GM21423 (cell line): ENCODE data around the gene LLGL2.
"Not testable (repeated sequence)": the region's sequence is repeated elsewhere in the genome, so short reads cannot be mapped to it uniquely, and the experiment has no call there.

Experiments
- ATAC-seq: cut with Tn5 transposase; IDR thresholded peaks from one replicate; pipeline ENCODE4 v1.9.1; 2021; ENCODE audit warnings: mild to moderate bottlenecking, moderate library complexity; ENCODE audit not compliant: unreplicated experiment

Gene LLGL2

DNA sequence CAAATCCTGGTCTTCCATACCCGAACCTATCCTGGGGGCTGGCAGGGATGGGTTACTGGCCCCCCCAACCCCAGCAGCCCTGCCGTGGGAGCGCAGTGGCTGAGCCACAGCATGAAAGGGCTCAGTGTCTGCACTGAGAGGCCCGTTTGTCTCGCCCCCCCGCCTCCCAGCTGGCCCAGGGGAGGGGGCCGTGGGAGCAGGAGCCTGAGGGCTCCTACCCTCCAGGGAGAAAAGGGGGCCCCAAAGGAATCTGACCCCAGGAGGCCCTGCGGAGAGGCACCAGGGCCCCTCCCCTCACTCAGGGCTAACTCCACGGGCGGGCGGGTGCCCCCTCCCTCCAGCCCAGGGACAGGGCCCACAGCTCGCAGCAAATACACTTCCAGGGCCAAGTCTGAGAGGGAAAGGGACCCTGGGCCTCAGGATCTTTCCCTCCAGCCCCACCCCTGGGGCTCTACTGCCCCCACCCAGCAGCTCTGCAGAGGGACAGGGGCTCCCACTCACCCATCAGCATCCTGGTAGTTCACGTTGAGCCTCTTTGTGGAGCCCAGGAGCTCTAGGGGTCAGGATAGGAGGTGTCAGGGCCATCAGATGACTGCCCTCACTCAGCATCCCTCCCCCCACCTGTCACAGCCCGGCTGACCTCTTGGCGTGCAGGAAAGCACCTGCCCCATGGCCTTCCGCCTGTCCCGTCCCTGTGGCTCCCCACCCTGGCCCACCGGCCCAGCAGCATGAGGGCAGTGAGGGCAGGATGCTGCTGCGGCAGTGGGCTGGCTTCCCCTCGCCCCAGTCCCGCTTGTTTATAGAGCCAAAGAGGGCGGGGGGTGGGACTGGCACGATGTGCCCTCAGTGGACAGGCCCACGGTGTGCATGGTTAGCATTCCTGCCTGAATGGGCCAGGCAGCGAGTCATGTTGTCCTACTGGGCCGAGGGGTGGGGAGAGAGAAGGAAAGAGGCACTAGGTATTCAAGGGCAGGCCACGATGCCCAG is 17.5 kb upstream of the LLGL2 start:
- ATAC-seq: no peak

DNA sequence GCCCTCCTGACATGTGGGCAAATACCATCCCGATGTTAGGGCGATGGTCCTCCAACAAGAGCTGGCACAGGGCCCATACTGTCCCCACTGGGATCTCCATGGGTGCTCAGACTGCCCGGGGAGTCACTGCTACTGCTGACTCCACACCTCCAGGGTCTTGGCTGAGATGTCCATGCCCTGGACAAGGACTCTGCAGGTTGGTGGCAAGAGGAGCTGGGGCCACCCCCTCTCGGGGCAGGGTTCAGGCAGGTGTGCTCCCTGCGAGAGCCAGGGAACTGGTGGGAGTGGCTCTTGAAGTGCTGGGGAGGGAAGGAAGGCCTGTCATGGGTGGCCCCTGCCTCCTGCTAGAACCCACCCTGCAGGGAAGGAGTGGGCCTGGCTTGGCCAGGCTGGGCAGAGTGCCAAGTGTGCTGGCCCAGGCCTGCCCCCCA is 16.6 kb upstream of the LLGL2 start:
- no peak for ATAC-seq

DNA sequence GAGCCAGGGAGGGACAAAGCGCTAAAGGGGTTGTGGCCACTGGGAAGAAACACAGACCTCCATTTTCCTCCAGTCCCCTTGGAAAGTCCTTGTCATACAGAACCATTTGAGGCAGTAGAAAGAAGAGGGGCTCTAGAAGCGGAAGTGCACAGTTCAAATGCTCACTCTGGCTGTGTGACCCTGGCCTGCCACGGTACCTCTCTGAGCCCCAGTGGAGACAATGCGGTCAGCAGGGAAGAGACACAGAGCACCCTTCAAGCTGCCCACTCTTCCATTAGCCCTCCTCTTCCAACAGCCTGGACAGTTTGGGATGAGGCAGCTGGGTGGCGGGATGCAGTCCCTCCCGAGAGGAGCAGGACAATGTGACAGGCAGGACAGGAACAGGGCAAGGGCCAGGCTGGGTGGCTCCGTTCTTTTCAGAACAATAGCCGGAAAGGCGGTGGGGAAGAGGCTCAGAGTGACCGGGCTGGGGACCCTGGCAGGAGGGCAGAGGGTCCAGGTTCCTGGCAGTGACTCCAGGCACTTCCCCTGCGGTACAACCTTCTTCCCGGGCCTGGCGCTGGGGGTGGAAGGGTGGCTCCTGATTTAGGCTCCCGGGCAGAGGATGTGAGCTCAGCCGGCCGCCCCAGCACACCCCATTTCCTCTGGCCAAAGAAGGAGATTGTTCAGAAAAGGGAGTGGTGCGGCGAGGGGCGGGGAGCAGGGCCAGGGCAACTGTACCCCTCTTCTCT is 15.8 kb upstream of the LLGL2 start:
- no peak for ATAC-seq

DNA sequence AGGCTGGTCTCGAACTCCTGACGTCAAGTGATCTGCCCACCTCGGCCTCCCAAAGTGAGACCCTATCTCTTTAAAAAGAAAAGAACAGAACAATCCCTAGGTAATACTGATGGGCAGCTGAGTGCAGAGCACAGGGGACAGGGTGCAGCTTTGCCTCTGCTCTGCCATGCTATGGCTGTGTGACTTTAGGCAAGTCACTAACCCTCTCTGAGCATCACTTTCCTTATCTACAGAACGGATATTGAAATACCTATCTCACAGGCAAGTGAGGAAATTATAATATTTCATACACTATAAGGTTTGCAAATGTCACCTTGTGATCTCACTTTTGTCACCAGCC is 14.3 kb upstream of the LLGL2 start:
- ATAC-seq: no peak

DNA sequence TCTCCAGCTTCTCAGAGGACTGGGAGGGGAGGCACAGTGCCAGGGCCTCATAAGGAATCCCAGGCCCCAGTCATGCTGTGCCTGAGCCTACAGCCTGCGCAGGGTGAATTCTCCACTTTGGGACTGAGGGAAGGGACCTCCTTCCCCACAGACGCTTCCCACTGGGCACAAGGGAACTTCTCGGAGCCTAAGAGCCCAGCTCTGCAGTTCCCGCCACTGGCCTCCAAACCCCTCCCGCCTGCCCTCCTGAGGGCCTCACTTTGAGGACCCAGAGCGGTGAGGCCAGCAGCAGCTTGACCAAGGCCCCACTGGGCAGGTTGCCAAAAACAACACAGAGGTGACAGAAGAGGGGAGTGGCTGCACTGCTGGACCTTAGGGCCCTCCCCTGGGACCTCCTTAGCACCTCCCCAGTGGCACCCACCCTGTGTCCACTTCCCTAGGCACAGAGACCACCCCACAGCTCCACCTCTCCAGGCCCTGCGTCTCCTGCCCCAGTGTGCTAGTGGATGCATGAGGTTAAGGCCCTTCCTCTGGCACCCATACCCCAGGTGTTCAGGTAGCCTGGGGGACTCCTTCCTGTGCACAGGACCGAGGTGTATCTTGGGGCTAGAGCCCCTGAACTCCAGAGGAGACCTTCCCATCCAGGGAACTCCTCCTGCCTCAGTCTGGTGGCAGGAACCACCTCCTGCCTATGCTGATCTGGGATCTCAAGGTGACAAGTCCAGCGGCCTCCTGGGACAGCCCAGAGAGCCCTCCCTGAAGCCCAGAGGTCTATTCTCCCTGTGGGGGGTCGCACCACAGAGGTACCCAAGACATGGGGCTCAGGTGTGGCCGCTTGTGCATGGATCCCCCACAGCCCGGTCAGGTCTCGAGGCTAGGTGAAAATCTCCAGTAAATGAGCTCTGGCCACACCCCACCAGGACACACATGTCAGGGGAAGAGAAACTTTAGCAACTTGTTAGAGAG is 13.6 kb upstream of the LLGL2 start:
- no peak for ATAC-seq

DNA sequence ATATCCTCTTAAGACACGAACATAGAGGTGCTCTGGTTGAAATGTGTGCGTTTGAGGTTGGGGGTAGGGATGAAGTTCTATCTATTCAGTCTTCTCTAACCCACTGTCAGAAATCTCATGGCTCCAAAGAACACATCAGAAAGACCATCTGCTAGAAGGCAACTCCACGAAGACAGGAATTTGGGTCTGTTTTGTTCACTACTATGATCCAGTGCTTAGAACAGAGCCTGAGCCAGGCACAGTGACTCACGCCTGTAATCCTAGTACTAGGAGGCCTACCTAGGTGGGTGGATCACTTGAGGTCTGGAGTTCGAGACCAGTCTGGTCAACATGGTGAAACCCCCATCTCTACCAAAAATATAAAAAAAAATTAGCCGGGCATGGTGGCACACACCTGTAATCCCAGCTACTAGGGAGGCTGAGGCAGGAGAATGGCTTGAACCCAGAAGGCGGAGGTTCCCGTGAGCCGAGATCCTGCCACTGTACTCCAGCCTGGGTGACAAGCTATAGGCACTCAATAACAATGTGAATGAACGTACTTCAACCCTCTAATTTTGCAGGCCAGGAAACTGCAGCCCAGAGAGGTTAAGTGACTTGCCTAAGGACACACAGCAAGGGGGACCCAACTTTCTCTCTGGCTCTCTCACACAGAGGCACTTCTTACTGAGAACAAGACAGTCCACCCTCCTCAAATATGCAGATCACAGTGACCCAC is 12.4 kb upstream of the LLGL2 start:
- ATAC-seq: no peak

DNA sequence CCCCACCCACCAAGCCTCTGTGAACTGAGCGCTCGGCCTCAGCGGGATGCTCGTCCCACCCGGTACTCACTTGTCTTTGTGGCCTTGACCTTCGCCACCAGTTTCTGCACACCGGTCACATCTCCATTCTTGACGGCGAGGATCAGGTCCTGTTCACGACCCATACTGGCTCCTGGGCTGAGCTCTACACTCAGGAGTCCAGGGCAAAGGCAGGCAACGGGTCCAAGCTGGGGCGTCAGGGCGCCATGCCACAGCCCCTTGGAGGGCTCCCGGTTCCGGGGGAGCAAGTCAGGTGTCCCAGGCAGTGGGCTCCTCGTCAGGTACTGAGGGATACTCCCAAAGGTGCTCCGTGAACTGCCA is 11.9 kb upstream of the LLGL2 start:
- no peak for ATAC-seq

DNA sequence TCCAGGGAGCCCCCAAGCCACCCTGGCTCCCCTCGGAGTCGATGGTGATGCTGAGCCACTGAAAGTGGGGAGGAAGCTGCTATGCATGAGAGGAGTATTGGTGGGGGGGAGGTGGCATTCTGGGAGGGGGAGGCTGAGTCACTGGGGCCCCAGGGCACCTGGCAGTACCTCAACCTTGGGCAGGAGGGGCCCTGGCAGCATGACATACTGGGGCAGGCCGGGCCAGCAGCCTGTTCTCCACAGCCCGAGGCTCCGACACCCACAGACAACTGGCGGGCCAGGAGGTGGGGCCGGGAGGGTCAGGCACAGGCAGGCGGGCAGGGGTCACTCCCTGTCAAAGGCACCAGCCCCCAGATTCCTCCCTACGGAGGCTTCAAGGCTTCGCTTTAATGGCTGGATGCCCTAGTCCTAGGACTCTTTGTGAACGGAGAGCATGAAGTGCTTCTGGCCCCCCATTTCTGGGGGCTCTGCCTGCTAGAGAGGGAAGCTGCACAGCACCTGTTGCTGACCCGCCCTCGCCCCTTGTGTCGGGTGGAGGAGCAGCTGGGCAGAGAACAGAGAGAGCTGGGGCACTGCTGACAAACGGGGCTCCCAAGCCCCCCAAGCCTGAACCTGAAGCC is 11.1 kb upstream of the LLGL2 start:
- ATAC-seq: no peak

DNA sequence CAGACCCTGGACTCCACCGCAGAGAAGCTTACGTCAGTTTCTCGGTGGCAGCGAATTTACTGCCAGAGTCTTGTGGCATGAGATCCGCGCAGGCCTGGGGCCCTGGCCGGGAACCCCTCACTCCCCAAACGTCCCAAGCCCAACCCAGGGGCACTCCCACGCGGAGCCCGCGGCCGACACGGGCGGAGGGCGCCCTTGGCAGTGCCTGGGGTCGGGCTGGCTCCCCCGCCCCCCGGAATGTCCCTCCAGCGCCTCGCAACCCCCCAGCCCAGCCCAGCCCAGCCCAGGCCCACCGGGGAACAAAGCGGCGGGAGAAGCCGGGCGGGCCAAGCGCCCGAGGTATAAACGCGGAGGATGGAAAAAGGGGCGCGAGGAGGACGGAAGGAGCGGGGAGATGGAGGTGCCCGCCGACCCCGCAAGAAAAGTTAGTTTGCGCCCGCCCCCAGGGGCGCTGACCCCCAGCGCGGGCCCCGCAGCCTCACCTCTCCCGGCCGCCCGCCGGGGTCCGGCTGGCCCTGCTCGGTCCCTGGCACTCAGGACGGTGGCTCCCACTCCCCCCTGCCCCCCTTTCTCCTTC is 10.5 kb upstream of the LLGL2 start:
- ATAC-seq: peak; percentile 1

DNA sequence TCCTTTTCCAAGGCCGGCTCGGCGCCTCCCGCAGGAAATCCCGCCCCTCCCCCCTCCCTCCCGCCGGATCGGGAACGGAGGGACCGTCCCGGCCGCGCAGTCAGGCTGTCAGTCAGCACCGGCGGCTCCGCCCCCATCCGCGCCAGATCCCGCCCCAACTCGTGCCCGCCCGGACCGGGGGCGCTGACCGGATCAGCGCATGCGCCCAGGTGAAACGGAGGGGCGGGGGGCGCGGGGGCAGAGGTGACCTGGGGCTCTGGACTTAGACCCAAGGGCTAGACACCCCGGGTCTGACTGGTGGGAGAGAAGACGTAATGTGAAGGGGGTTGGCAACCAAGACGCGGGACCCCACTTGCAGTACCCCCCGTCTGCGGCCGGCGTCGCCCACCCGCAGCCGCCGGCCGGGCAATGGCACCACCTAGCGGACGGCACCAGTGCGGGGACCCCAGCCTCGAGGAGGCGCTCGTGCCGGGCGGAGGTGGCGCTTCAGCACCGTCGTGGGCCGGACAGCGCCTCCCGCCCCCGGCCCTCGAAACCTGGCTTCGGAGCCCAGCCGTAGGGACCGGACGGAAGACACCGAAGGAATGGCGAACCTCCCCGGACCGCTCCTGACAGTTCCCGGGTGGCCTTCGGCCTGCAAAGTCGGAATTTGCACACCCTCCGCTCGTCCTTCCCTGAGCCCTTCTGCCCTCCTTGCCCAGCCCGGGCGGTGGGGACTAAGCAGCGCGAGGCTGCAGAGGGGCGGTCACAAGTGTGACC is 9.8 kb upstream of the LLGL2 start, which contains the start of gene CASKIN2:
Gene CASKIN2, minus strand, starts transcription at position 42 of the 759 bp plus-strand sequence. CDS start 1,733 bp downstream, outside the sequence.
- ATAC-seq: peak; percentile 45

DNA sequence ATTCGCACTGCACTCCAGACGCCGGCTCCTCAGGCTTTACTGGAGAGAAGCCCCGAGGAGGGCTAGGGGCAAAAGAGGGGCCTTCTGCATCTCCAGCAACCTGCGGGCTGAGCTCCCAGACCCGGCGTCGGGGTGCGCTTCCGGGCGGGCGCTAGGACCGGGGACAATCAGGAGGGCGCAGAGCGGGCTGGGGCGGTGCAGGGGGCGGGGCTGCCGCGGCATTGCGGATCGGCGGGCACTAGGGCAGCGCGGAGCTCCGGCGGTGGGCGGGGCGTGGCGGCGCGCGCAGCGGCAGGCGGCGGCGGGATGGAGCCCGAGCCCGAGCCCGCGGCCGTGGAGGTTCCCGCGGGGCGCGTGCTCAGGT is 9.3 kb upstream of the LLGL2 start, which contains the start of gene TSEN54:
Gene TSEN54, plus strand, starts transcription at position 274 of the 364 bp plus-strand sequence. Its CDS starts 33 bp downstream, at position 307.
- ATAC-seq: peak; percentile 76

DNA sequence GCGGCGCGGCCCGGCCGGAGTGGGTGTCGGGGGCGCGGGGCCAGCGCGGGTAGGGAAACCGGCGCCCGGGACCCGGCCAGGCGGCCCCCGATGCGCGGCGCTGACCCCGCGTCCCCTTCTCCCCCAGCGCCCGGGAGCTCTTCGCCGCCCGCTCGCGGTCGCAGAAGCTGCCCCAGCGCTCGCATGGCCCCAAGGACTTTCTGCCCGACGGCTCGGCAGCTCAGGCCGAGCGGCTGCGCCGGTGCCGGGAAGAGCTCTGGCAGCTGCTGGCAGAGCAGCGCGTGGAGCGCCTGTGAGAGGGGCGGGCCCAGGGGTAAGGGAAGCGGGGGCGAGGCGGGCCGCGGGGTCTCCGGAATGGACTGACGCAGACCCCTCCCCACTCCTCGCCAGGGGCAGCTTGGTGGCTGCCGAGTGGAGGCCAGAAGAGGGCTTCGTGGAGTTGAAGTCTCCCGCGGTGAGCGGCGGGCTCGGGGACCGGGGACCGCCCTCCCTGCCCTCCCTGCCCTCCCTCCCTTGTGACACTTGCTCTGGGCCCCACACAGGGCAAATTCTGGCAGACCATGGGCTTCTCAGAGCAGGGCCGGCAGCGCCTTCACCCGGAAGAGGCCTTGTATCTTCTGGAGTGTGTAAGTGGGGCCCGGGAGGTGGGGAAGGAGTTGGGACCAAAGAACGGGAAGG is 8.7 kb upstream of the LLGL2 start:
- ATAC-seq: peak; percentile 14

DNA sequence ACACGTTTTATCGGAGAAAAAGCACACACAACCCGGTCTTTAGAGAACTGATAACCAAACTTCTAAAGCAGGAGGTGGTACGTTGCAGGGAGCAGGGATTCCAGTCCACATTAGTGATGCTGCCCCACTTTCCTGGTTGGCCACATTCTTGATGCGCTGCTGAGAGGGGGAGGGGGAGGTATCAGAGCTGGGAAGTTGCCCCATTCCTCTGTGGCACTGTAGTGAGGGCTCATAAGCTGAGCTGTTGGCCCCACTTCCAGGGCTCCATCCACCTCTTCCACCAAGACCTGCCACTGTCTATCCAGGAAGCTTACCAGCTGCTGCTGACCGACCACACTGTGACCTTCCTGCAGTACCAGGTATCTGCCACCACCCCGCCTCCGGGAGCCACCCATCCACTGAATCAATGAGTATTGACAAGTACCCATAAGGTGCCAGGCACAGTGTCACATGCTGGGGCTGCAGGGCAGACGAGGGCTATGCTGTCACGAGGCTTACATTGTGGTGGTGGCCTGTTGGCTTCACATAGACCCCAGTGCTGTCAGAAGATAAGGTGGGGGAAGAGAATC is 8.1 kb upstream of the LLGL2 start:
- no peak for ATAC-seq

DNA sequence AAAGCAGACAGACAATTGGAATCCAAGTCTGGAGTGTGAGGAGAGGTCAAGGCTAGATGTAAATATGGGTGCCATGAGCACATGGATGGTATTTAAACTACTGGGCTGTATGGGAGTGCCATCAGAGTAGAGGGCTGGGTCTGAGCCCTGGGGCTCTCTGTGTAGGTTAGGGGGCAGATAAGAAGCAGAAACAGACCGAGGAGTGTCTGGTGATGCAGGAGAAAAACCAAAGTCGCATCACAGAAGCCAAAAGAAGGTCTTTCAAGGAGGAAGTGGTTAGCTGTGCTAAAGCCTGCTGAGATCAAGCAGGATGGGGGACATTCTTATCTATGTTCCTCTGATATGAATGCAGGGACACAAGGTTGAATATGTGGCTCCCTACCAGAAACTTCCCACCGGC is 7.3 kb upstream of the LLGL2 start:
- no peak for ATAC-seq

DNA sequence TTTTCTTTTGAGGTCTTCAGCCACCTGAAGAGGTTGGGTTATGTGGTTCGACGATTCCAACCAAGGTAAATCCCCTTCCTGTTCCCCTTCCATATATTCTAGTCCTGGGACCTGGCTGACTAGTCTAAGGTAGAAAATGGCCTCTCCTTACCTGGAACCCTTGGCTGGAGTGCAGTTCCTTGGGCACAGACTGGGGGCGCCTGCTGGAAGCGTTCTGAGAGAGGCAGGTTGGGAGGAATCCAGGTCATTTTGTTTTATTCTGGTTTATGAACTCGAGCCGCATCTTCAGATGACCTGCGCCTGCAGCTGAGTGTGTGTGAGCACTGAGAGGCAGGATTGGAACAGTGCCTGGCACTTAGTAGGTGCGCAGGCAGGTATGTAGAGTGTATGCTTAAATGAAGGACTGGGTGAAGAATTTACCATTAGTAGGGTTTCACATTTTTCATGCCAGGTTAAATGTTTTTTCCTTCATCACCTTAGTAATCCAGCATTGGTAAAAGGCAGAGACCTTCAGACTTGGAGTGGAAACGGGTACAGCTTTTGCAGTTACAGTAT is 6.4 kb upstream of the LLGL2 start:
- ATAC-seq: no peak

DNA sequence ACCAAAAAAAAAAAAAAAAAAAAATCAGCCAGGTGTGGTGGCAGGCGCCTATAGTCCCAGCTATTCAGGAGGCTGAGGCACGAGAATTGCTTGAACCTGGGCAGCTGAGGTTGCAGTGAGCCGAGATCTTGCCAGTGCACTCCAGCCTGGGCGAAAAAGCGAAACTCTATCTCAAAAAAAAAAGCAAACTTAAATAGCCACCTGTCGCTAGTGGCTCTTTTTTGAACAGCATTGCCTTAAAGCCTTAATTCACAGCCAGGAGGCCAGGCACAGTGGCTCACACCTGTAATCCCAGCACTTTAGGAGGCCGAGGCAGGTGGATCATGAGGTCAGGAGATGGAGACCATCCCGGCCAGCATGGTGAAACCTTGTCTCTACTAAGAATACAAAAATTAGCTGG is 5.1 kb upstream of the LLGL2 start:
- not testable (repeated sequence) for ATAC-seq

DNA sequence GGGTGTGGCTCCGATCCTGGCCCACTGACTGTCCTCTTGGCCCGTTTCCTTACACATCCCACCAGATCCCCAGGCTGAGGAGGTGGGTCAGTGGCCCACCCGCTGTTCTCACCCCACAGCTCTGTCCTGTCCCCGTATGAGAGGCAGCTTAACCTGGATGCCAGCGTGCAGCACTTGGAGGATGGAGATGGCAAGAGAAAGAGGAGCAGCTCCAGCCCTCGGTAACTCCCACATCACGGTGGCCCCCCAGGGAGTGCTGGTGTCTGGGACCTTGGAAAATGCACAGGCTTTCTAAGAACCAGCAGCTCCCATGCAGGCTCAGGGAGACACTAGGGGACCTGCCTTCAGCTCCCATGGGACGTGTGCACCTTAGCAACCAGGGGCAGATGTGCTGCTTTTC is 4.2 kb upstream of the LLGL2 start:
- no peak for ATAC-seq
